Stimulated activated CD4-positive, alpha-beta T cell treated with anti-CD3 and anti-CD28 coated beads, Interleukin-1b, Interleukin-23, amount 100 ng/mL, for 24 hours (primary cell): Measurements from ENCODE around the gene RGS8.

Experiments
- DNase-seq, 4 experiments: peaks; one replicate each; pipeline ENCODE4 v3.0.0-alpha.2; 2020; ENCODE audit warnings: low read depth in 4 of 4, low spot score in 1 of 4

Gene RGS8

DNA sequence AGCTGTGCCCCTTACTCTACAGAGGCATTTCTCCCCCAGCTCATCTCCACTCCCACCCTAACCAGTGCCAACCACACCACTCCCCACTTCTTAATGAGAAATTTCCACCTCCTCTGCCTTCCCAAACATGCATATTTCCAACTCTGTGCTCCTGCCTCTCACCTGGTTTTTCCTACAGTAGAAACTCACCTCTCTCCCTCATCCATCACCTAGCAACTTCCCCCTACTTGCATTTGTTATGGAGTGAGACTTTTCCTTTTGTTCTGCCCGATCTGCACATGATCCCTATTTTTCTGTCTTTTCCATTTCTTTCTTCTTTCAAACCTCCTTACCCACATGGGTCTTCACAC lies 11.9 kb downstream of the RGS8 start:
- DNase-seq, result no peak

- no peak for DNase-seq
Observed at GRCh38 chr1:182671750-182672486, 12.5 kb downstream of the RGS8 start.

DNA sequence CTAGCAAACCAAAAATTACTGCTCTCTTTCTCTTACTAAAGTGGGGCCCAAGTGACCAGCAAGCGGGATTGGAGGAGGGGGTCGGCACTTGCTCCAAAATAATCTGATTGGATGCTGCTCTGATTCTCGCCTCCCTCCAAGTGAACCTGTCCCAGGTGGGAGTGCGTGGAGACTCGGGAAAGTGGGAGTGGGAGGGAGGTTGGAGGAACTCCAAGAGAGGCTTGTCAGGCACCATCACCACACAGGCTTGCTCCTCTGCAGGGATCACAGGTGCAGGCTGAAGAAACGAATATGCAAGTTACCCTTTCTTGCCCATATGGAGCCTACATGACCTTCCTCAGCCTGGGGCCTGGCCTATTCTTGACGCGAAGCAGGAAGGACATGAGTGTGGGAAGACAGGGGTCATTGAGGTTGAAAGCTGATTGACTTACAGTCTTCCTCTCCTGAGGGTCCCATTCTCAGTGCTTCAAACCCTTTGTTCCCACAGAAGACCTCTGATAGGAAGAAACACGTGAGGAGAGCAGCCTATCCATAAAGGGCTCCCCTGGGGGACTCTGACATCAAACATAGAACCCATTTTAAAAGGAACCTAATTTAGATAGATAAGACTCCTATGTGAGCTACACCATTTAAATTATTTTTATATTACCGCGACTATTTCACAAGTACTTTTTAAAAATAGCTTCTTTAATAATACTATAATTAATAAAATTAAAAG lies 14.2 kb downstream of the RGS8 start:
- DNase-seq, result no peak

- no peak for DNase-seq
Observed at GRCh38 chr1:182669266-182669665, 15.1 kb downstream of the RGS8 start.

- no peak for DNase-seq
Observed at GRCh38 chr1:182668521-182669054, 15.8 kb downstream of the RGS8 start.

DNA sequence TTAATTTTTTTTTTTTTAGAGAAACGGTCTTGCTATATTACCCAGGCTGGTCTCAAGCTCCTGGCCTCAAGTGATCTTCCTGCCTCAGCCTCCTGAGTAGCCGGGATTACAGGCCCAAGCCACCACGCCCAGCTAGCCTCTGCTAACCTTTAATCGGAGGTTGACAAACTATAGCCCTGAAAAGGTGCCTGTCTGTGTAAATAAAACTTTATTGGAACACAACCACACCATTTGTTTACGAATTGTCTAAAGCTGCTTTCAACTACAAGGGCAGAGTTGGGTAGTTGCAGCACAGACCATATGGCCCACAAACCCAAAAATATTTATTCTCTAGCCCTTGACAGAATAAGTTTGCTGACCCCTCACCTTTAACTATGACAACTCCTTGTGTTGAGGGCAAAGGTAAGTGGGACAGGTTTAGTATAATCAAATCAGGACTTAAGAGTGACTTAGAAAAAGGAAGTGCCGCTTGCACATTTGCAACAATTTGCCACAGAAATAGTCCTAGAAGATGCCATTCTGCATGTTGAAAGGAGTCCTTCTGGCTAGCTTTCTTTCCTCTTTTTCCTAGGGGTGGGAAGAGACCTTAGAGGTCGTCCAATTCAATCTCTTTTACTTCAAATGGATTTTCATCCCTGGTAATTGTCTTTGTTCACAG lies 16.4 kb downstream of the RGS8 start:
- no peak for DNase-seq

DNA sequence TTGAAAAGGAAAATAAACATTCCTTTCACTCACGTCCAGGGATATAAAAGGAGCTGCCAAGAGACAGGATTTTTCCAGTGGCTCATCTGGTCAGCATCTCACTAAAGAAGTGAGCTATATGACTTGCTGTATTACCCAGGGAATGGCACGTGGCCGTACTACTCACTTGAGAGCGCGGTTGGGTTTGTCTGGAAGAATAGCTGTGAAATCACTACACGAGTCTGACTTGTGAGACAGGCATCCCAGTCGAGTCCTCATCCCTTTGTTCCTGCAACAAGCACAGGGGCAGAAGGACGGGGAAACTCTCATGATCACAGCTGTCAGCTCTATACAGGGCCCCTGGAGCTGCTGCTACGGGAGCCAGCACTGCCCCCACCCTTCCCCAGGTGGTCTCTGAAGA lies 17.7 kb downstream of the RGS8 start:
- DNase-seq, result no peak

- DNase-seq, result no peak
Observed at GRCh38 chr1:182664296-182664695, 20.1 kb downstream of the RGS8 start.

GRCh38 chr1:182662956-182663355 lies 21.4 kb downstream of the RGS8 start:
- no peak for DNase-seq

DNA sequence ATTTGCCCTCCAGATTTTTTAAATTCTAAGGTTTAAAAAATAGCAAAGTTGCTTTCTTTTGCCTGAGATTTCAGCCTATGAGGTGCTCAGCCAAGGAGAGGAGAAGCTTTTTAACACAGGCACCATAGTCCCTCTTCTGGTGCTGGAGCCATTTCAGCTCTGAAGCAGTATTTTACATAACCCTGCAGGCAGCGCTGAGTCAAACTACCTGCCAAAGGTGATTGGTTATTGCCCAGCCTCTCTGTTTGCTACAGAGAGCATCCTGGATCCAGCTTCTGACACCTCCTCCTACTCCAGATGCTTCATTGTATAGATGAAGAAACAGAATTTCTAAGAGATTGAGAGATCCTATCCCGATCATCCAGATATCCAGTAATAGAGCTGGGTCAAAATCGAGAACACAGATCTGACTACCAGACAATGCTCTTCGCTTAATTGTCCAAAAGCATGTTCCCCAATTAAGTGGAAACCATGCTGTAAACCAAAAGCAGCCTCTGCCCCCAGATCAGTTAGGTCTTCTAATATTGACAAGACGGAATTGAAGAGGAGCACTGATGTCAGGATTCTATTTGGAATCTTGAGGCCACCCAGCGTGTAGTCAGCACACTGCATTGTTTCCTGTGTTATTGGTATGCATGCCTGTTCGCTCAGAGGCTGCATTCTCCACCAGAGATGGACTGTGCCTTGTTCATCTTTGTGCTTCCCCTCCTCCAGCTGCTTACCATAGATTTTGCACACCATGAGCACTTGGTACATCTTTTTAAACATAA lies 22.1 kb downstream of the RGS8 start:
- DNase-seq, result no peak

- DNase-seq, result no peak
Observed at GRCh38 chr1:182658055-182658454, 26.3 kb downstream of the RGS8 start.

DNA sequence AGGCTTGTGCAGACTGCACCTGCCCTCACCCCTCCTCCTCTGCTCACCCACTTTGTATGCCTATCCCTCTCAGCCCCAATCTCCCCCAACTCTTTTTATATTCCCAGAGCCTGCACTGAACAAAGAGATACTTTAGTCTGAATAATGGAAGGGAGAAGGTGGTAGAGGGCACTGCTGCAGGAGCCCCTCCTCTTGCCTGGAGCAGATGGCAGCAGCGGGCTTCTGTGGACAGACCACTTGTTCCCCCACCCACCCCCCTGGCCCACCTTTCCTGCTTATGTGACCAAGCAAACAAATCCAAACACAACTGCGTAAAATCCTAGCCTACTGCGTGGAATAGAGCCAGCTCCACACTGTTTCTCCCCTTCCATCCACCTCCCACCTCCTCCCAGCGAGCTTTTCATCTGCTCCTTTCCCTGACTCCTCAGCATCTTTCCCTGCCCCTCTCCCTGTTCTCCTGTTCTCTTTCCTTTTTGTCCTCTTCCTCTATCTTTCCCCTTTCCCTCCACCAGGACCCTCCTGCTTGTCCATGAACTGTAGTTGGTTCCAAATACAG lies 27.5 kb downstream of the RGS8 start:
- DNase-seq, result no peak

DNA sequence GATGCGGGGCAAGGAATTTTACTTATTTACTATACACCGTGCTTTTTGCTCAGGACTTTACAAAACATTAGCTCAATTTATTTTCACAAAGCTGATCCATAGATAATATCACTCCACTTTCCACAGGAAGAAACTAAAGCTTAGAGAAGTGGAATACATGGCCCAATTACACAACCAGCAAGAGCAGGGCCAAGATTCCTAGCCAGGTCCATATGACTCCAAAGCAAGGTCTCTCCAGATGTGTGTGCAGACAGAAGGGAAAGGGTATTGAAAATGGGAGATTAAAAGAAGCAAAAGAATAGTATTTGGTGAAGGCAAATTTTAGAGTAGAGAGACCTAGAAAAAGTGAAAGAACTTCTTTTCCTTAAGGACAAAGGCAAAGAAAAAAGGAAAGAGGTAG lies 30.4 kb downstream of the RGS8 start:
- no peak for DNase-seq

DNA sequence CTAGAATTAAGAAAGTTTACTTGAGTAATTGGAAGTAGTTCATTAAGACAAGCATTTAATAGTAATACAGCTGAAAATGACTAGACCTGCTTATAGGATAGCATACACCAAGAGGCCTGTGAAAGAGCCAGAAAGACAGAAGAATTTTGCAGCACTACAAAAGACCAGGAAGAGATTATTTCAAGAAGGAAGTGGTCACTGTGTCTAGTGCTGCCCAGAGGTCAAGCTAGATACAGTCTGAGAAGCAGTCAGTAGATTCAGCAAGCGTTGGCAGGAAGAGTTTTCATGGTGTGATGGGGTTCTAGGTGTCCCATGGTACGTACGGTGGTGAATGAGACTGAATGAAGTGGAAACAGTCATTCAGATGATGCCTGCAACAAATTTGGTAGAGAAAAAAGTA lies 31.5 kb downstream of the RGS8 start:
- no peak for DNase-seq

DNA sequence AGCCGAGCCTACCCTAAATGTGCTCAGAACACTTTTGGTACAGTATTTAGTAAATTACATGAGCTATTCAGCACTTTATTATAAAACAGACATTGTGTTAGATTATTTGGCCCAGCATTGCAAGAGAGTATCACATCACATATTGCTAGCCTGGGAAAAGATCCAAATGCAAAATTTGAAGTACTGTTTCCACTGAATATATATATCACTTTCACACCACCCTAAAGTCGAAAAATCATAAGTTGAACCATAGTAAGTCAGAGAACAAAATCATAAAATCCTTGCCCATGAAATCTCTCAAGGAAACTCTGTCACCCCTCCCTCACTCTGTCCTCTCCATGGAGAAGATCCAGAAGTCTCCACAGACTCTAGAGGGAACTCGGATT lies 33.1 kb downstream of the RGS8 start:
- no peak for DNase-seq

DNA sequence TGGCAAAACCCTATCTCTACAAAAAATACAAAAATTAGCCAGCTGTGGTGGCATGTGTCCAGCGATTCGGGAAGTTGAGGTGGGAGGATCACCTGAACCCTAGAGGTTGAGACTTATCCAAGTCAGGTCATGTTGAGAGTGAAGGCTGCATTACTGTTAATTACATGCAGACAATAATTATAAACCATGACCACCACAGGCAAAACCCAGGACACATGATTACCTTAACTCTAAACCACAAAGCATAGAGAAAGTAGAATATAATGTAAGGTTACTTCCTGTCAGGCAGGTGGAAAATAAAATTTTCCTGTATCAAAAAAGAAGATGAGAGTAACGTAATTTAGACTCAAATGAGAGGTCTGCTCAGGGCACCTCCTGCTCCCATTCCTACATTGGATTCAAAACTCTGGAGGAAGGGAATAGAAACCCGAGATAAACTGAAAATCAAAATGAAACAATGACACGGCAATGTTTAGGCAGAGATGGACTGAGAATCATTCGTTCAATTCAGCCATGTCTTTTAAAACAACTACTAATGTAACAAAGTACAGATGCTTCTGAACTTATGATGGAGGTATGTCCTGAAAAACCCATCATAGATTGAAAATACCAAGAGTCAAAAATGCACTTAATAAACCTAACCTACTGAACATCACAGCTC lies 33.6 kb downstream of the RGS8 start:
- DNase-seq, result no peak

DNA sequence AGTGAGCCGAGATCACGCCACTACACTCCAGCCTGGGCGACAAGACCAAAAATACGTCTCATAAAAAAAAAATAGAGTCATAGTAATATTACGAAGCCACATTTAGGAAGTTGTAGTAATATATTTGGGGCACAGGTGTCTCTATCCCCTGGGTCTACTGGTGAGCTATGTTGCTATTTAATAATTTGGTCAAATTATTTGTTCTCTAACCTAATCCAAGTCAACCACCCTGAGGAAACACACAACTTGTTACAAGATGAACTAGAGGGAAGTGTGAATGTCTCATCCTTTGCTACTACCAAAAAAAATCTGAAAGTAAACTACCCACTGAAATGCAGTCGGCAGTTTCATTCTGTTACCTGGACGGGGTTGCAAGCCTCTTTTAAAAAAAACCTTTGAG lies 35.3 kb downstream of the RGS8 start:
- no peak for DNase-seq

- no peak for DNase-seq
Observed at GRCh38 chr1:182646739-182647138, 37.6 kb downstream of the RGS8 start.

DNA sequence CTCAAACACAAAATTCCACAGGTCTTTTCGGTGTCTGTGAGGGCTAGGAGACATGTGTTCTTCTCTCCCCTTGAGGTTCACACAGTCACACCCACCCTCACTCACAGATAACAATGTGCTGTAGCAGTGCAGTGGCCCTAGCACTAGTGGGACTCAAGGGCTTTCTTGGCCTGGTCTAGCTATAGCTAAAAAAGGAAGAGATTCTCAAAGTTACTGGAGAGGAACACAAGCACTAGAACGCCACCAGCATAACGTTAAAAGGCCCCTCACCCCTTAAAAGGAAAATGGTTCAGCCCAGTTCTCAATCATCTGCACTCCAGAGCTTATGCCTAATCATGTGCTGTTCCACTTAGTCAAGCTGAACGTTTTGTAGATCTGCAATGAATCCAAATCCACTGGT lies 39.5 kb downstream of the RGS8 start:
- DNase-seq, result no peak

DNA sequence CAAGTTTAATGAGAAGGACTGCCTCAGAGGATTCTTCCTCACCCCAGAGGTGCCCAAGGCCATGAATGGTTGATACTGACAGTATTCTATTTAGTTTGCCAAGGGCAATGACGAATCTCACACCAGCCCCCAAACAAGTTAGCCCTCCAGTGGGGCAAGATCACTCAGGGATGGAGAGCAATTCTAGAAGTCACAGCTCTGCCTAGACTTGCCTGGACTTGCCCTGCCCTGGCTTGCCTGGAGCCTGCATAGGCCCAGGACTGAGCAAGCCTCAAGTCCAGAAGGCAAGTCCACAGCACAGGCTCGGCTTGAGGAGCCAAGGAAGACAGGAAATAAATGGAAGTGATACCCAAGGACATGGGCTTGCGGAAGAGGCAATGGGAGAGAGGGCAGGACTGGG lies 40.7 kb downstream of the RGS8 start:
- no peak for DNase-seq

DNA sequence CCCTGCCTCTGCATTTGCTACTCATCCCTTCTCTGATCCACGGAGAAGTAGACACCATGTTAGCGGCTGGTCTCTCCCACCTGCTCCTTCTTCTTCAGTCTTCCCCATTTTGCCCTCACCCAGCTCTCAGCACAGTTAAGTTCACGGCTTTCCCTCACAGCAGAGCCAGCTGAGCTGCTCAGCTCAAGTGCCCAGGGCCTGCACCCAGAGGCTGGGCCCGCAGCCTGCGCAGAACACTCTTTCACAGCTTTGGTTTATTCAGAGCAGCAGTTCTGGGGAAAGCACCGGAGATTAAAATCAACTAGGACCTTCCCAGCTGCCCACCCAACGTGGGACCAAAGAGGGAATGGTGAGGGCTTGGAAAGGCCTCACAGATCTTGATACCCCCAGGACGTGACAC lies 41.9 kb downstream of the RGS8 start:
- no peak for DNase-seq
